Heart left ventricle (tissue), 16 donors: ENCODE data around the gene NR1D1. TPM values are rescaled to one million over a fixed set of nuclear protein-coding genes. Genes with fewer than 3 reads are reported as not detected.
A peak's percentile ranks its signal among the peaks of the same experiment; 100 is the strongest.

ENCODE experiments used
- ATAC-seq, 4 donors: fragments of 200-7000 bp; cut with Tn5 transposase; one replicate each; pipeline ENCODE4 v1.9.1; 2020 to 2022; ENCODE audit warnings: moderate library complexity in 4 of 4, mild to moderate bottlenecking in 3 of 4, moderate number of reproducible peaks in 1 of 4
- DNase-seq, 5 donors: peaks; one replicate each; pipeline ENCODE4 v3.0.0-alpha.2; 2020
- H3K27ac ChIP-seq, 12 donors: fragments of 200-600 bp; sonication (generic) in 4 of 12; one replicate each; pipeline versions ENCODE4 v1.5.0 to v1.8.0; 2016 to 2022; ENCODE audit warnings: mild to moderate bottlenecking in 2 of 12
- H3K27me3 ChIP-seq, 9 donors: fragments of 200-600 bp; sonication (generic) in 2 of 9; one replicate each; pipeline versions ENCODE4 v1.5.1 to v1.8.0; 2016 to 2022; ENCODE audit warnings: mild to moderate bottlenecking in 3 of 9
- H3K36me3 ChIP-seq, 9 donors: fragments of 200-600 bp; sonication (generic) in 2 of 9; one replicate each; pipeline versions ENCODE4 v1.5.0 to v1.8.0; 2018 to 2022; ENCODE audit warnings: mild to moderate bottlenecking in 2 of 9
- H3K4me1 ChIP-seq, 12 donors: fragments of 200-600 bp; sonication (generic) in 4 of 12; one replicate each; pipeline versions ENCODE4 v1.5.0 to v1.8.0; 2016 to 2022; ENCODE audit warnings: mild to moderate bottlenecking in 3 of 12
- H3K4me3 ChIP-seq, 12 donors: fragments of 200-600 bp; sonication (generic) in 4 of 12; one replicate each; pipeline versions ENCODE4 v1.5.0 to v1.8.0; 2017 to 2022; ENCODE audit warnings: mild to moderate bottlenecking in 9 of 12, moderate library complexity in 4 of 12
- H3K9me3 ChIP-seq, 12 donors: fragments of 200-600 bp; sonication (generic) in 4 of 12; one replicate each; pipeline versions ENCODE4 v1.5.0 to v1.8.0; 2016 to 2022; ENCODE audit warnings: mild to moderate bottlenecking in 1 of 12
- POLR2A ChIP-seq, 2 donors: fragments of 450-650 bp; IDR thresholded peaks; one replicate each; pipeline ENCODE4 v1.6.1; 2017; ENCODE audit warnings: antibody characterized with exemption in 2 of 2, mild to moderate bottlenecking in 2 of 2, moderate library complexity in 2 of 2
- WGBS, 4 donors: extraction: QIAGEN DNeasy Blood & Tissue Kit in 2 of 4; methylation state at CpG; one replicate each; pipeline versions ENCODE4 v1.1.5 to v1.1.7; 2013 to 2018; 5-methylcytosine and 5-hydroxymethylcytosine counted together
- intact Hi-C, 10 donors: fragments of 100-400 bp; cut with DNase I; formaldehyde crosslinking; loops; one replicate each; pipeline versions ENCODE4 v1.11.1 to v1.14.2; 2022
- polyA plus RNA-seq, 2 donors: library from polyadenylated mRNA; stranded (reverse); fragments of 200-250 nt; gene quantifications; one replicate each; pipeline ENCODE4 v1.2.3, GENCODE V29; 2013
- total RNA-seq, 9 donors: library from RNA; depleted of rRNA in 2 of 9; stranded (reverse); fragments of >200 nt in 2 of 9; fragmentation: NEBNext Ultra II Directional in 3 of 9; extraction: Animal tissue kit (Norgen Biotek cat#: 25700) in 3 of 9; gene quantifications; one replicate each; pipeline versions ENCODE4 v1.1.0 to v1.2.4, GENCODE V29; 2016 to 2023
- TF ChIP-seq, protein P1 (sequence below), 12 donors: fragments of 200-600 bp; sonication (generic) in 4 of 12; IDR thresholded peaks; one replicate each; pipeline versions ENCODE4 v1.5.0 to v1.8.0; 2018 to 2022; ENCODE audit warnings: antibody characterized with exemption in 12 of 12, mild to moderate bottlenecking in 5 of 12
- donor health status: ischemic (EF 13 %, LVEDD 7.1; RV severe dilation, severe dysfunction).
- donor health status: healthy with polysubstance abuse.
- donor health status: DM: no; HTN: yes; CAD: no.
- donor health status: DM: no; HTN: no; CAD: no.
- donor health status: ischemic (EF 25% LVEDD 6.9; RV normal size, moderate dysfunction).
- donor health status: ischemic (EF 25% LVEDD 5.7; RV mildly dilated, moderate dysfunction).
- donor health status: healthy.
- donor health status: DM: yes; HTN: yes; CAD: no.
- donor health status: ischemic (EF 35%, LVEDD 5.7; RV mildly dilated, moderate dysfunction).
- donor health status: nonischemic (EF 11% LVEDD 7.7; RV severe dilation, severe dysfunction).
- donor health status: DM: yes; HTN: yes; CAD: no.
- donor health status: PGD.
- donor health status: ischemic (EF 29% LVEDD 5.4; RV normal size, mild dysfunction).
- donor health status: nonischemic (EF 23%, LVEDD 6.1; RV moderate dilation, normal function).

Gene NR1D1
- total and polyA plus RNA-seq, 11 donors = 5.8 to 36.1 (median 20.2) TPM

DNA sequence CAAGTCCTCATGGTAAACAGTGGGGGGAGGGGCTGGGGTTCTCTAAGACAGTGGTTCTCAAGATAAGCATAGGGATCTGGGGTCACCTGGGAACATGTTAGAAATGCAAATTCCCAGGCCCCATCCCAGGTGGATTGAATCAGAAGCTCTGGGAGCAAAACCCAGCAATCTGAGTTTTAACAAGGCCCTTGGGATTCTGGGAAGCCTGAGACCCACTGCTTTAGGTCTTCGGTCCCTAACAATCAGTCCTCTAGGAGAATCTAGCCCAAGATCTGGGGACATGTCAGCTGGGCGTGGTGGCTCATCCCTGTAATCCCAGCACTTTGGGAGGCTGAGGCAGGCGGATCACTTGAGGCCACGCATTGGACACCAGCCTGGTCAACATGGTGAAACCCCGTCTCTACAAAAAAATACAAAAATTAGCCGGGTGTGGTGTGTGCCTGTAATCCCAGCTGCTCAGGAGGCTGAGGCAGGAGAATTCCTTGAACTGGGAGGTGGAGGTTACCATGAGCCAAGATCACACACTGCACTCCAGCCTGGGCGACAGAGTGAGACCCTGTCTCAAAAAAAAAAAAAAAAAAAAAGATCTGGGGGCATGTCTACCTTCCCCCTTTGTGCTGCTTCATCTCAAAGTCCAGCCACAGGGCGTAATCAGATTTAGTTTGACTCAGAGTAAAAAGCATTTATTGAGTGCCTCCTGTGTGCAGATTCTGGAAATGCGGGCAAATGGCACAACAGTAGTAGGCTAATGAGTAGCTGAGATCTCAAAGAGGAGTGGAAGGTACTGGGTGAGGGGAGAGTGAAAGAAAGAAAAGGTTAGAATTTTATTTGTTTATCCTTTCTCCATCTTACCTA is 8.8 kb upstream of the NR1D1 start:
- DNase-seq (peak in 1 of 5 donors; percentile 11), ATAC-seq (no peak)
- peak overlapping the region in 2 of 12 donors; percentile 3 to 32 for H3K4me3 ChIP-seq
- no peaks in the 10 kb centered on the region for H3K36me3 ChIP-seq
- H3K27me3 ChIP-seq = no peaks in the 10 kb centered on the region
- 73 to 86% (median 80%) methylated on average over 9 of the region's 9 CpGs for WGBS, 4 donors
- no peak for TF ChIP-seq POLR2A (IDR thresholded peaks at IDR 0.05)
- TF ChIP-seq, protein P1, sequence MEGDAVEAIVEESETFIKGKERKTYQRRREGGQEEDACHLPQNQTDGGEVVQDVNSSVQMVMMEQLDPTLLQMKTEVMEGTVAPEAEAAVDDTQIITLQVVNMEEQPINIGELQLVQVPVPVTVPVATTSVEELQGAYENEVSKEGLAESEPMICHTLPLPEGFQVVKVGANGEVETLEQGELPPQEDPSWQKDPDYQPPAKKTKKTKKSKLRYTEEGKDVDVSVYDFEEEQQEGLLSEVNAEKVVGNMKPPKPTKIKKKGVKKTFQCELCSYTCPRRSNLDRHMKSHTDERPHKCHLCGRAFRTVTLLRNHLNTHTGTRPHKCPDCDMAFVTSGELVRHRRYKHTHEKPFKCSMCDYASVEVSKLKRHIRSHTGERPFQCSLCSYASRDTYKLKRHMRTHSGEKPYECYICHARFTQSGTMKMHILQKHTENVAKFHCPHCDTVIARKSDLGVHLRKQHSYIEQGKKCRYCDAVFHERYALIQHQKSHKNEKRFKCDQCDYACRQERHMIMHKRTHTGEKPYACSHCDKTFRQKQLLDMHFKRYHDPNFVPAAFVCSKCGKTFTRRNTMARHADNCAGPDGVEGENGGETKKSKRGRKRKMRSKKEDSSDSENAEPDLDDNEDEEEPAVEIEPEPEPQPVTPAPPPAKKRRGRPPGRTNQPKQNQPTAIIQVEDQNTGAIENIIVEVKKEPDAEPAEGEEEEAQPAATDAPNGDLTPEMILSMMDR (IDR thresholded peaks at IDR 0.05) = no peak
- H3K4me1 ChIP-seq = peaks cover 37 to 98% (median 91%) of the 10 kb centered on the region in 12 donors
- H3K9me3 ChIP-seq = no peaks in the 10 kb centered on the region
- H3K27ac ChIP-seq = peak overlapping the region; percentile 46 to 100 (median 95)
- intact Hi-C loops = no loop called here

DNA sequence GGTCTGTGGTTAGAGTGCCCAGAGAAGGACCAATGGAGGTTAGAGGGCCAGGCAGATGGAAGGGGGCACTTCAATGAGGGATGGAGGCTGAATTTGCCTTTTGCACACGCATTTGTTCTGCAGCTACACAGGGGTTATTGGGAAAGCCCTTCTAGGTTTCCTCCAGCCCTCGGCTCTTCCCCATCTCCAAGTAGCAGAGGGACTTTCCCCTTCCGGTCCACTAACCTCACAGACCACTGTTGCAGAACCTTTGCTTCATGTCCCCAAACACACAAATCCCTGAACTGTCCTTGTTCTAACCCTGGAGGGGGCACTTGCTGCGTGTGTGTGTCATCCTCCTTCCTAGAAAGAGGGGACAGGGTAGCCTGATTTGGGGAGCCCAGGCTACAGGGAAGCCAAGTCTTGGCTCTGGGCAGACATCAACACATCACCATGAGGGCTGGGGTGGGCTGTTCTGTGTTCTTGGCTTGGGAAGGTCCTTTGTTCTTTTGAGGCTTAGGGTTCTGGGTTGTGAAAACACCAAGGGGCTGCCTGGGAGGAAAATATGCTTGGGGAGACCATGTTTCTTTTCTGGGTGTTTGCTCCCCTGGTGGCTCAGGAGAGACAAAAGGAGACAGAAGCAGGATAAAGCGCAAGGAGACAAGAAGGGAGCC is 7.3 kb upstream of the NR1D1 start:
- intact Hi-C loops = no loop called here
- DNase-seq (peak in 3 of 5 donors; percentile 25 to 27 (median 25)), ATAC-seq (no peak)
- Histone ChIP-seq H3K4me3 (peak overlapping the region in 7 of 12 donors; percentile 18 to 35 (median 27)), H3K36me3 (no peaks in the 10 kb centered on the region), H3K27me3 (no peaks in the 10 kb centered on the region), H3K4me1 (peaks cover 38 to 100% (median 94%) of the 10 kb centered on the region in 12 donors), H3K9me3 (no peaks in the 10 kb centered on the region), H3K27ac (peak overlapping the region; percentile 46 to 100 (median 95))
- WGBS, 4 donors = 15 to 42% (median 29%) methylated on average over 5 of the region's 5 CpGs
- TF ChIP-seq POLR2A (IDR thresholded peaks at IDR 0.05) = no peak
- TF ChIP-seq, protein P1 (IDR thresholded peaks at IDR 0.05) = no peak

DNA sequence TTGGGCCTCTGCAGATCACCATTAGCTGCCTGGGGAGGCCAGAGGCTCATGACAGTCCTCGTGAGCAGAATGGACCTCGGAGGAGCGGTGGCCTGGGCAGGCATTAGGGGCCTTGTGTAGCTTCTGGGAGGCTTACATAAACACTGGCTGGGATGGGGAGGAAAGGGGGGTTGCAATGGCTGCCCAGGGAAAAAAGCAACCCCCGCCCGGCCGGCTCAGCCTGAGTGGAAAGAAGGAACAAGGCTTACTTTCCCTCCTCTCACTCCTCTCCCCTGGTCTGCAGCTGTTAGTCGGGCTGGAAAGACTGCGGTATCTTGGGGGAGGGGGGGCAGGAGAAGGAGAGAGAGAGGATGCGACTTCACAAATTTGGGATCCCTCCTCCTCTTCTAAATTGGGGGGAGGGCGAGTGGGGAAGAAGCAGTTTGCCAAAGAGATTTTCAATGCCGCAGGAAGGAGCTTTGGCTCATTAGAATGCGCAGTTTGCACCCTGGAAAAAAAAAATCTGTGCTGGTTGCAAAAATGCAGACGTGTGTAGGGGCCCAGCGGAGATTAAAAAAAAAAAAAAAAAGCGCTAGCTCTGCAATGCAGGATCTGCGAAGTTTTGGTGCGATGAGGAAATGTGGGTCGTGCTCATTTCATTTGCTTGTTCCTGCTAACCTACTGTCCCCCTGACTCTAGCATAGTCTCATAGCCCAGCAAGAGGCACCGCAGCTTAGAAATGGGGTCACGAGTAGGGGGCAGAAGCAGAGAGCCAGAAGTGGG is 6.6 kb upstream of the NR1D1 start:
- peak overlapping the region in 6 of 12 donors; percentile 0 to 35 (median 28) for H3K4me3 ChIP-seq
- H3K9me3 ChIP-seq = no peaks in the 10 kb centered on the region
- H3K27me3 ChIP-seq = no peaks in the 10 kb centered on the region
- TF ChIP-seq, protein P1 (IDR thresholded peaks at IDR 0.05) = no peak
- no peak for TF ChIP-seq POLR2A (IDR thresholded peaks at IDR 0.05)
- intact Hi-C loops = no loop called here
- ATAC-seq (no peak), DNase-seq (peak in 4 of 5 donors; percentile 25 to 65 (median 60))
- peak overlapping the region; percentile 46 to 100 (median 95) for H3K27ac ChIP-seq
- H3K36me3 ChIP-seq = no peaks in the 10 kb centered on the region
- WGBS, 4 donors = 42 to 57% (median 54%) methylated on average over 19 to 20 of the region's 20 CpGs
- H3K4me1 ChIP-seq = peaks cover 32 to 100% (median 93%) of the 10 kb centered on the region in 12 donors
